Measurements from ENCODE around the gene ERBB4.

ERBB4 gene

GRCh38 chr2:211930331-211930730 lies 608.3 kb downstream of the ERBB4 start:
- Histone ChIP-seq H3K4me1 (ENCODE audit: insufficient read depth, low read length) (no peaks in the 10 kb centered on the region), H3K9ac (ENCODE audit: low read depth, low read length) (no peak overlapping the region), H3K27ac (ENCODE audit: low read length) (no peak overlapping the region)

GRCh38 chr2:211928201-211928600 lies 610.4 kb downstream of the ERBB4 start:
- no peaks in the 10 kb centered on the region for H3K27me3 ChIP-seq (ENCODE audit: insufficient read depth, low read length)
- no peak overlapping the region for H3K27ac ChIP-seq (ENCODE audit: low read length)
- H3K36me3 ChIP-seq (ENCODE audit: insufficient read depth, low read depth, low read length) = no peaks in the 10 kb centered on the region
- no peak overlapping the region for H3K4me3 ChIP-seq (ENCODE audit: low read length)
- H3K9ac ChIP-seq (ENCODE audit: low read depth, low read length) = no peak overlapping the region
- no peaks in the 10 kb centered on the region for H3K9me3 ChIP-seq (ENCODE audit: insufficient read depth, low read depth, low read length)
- H3K4me1 ChIP-seq (ENCODE audit: insufficient read depth, low read length) = no peaks in the 10 kb centered on the region

More at GRCh38 chr2:211930331-211930730, 608.3 kb downstream of the ERBB4 start:
- no peaks in the 10 kb centered on the region for H3K27me3 ChIP-seq (ENCODE audit: insufficient read depth, low read length)
- H3K4me3 ChIP-seq (ENCODE audit: low read length) = no peak overlapping the region
- H3K36me3 ChIP-seq (ENCODE audit: insufficient read depth, low read depth, low read length) = no peaks in the 10 kb centered on the region
- H3K9me3 ChIP-seq (ENCODE audit: insufficient read depth, low read depth, low read length) = no peaks in the 10 kb centered on the region

GRCh38 chr2:211923019-211923418 lies 615.6 kb downstream of the ERBB4 start:
- Histone ChIP-seq H3K9me3 (ENCODE audit: insufficient read depth, low read depth, low read length) (no peaks in the 10 kb centered on the region), H3K27me3 (ENCODE audit: insufficient read depth, low read length) (no peaks in the 10 kb centered on the region), H3K4me3 (ENCODE audit: low read length) (no peak overlapping the region), H3K9ac (ENCODE audit: low read depth, low read length) (no peak overlapping the region), H3K36me3 (ENCODE audit: insufficient read depth, low read depth, low read length) (no peaks in the 10 kb centered on the region), H3K27ac (ENCODE audit: low read length) (no peak overlapping the region), H3K4me1 (ENCODE audit: insufficient read depth, low read length) (peaks cover 8% of the 10 kb centered on the region)

- Histone ChIP-seq H3K4me1 (ENCODE audit: insufficient read depth, low read length) (no peaks in the 10 kb centered on the region), H3K4me3 (ENCODE audit: low read length) (no peak overlapping the region), H3K9me3 (ENCODE audit: insufficient read depth, low read depth, low read length) (no peaks in the 10 kb centered on the region), H3K36me3 (ENCODE audit: insufficient read depth, low read depth, low read length) (no peaks in the 10 kb centered on the region), H3K9ac (ENCODE audit: low read depth, low read length) (no peak overlapping the region), H3K27ac (ENCODE audit: low read length) (no peak overlapping the region), H3K27me3 (ENCODE audit: insufficient read depth, low read length) (no peaks in the 10 kb centered on the region)
Observed at GRCh38 chr2:211903961-211904360, 634.6 kb downstream of the ERBB4 start.

- H3K36me3 ChIP-seq (ENCODE audit: insufficient read depth, low read depth, low read length) = no peaks in the 10 kb centered on the region
- H3K9me3 ChIP-seq (ENCODE audit: insufficient read depth, low read depth, low read length) = no peaks in the 10 kb centered on the region
- H3K4me3 ChIP-seq (ENCODE audit: low read length) = no peak overlapping the region
- H3K27me3 ChIP-seq (ENCODE audit: insufficient read depth, low read length) = no peaks in the 10 kb centered on the region
- H3K4me1 ChIP-seq (ENCODE audit: insufficient read depth, low read length) = no peaks in the 10 kb centered on the region
- H3K27ac ChIP-seq (ENCODE audit: low read length) = no peak overlapping the region
- H3K9ac ChIP-seq (ENCODE audit: low read depth, low read length) = no peak overlapping the region
Observed at GRCh38 chr2:211901226-211901846, 637.3 kb downstream of the ERBB4 start.

- H3K27me3 ChIP-seq (ENCODE audit: insufficient read depth, low read length) = no peaks in the 10 kb centered on the region
- no peaks in the 10 kb centered on the region for H3K36me3 ChIP-seq (ENCODE audit: insufficient read depth, low read depth, low read length)
- H3K4me1 ChIP-seq (ENCODE audit: insufficient read depth, low read length) = no peaks in the 10 kb centered on the region
- H3K4me3 ChIP-seq (ENCODE audit: low read length) = no peak overlapping the region
- H3K9me3 ChIP-seq (ENCODE audit: insufficient read depth, low read depth, low read length) = no peaks in the 10 kb centered on the region
- no peak overlapping the region for H3K27ac ChIP-seq (ENCODE audit: low read length)
- no peak overlapping the region for H3K9ac ChIP-seq (ENCODE audit: low read depth, low read length)
Observed at GRCh38 chr2:211900518-211900917, 638.1 kb downstream of the ERBB4 start.

- Histone ChIP-seq H3K27ac (ENCODE audit: low read length) (no peak overlapping the region), H3K9ac (ENCODE audit: low read depth, low read length) (no peak overlapping the region), H3K36me3 (ENCODE audit: insufficient read depth, low read depth, low read length) (no peaks in the 10 kb centered on the region), H3K4me3 (ENCODE audit: low read length) (no peak overlapping the region), H3K9me3 (ENCODE audit: insufficient read depth, low read depth, low read length) (no peaks in the 10 kb centered on the region), H3K4me1 (ENCODE audit: insufficient read depth, low read length) (no peaks in the 10 kb centered on the region), H3K27me3 (ENCODE audit: insufficient read depth, low read length) (no peaks in the 10 kb centered on the region)
Observed at GRCh38 chr2:211900000-211900399, 638.6 kb downstream of the ERBB4 start.

GRCh38 chr2:211898702-211899101 lies 639.9 kb downstream of the ERBB4 start:
- H3K4me3 ChIP-seq (ENCODE audit: low read length) = no peak overlapping the region
- no peaks in the 10 kb centered on the region for H3K27me3 ChIP-seq (ENCODE audit: insufficient read depth, low read length)
- no peaks in the 10 kb centered on the region for H3K9me3 ChIP-seq (ENCODE audit: insufficient read depth, low read depth, low read length)
- no peak overlapping the region for H3K27ac ChIP-seq (ENCODE audit: low read length)
- no peaks in the 10 kb centered on the region for H3K4me1 ChIP-seq (ENCODE audit: insufficient read depth, low read length)
- no peak overlapping the region for H3K9ac ChIP-seq (ENCODE audit: low read depth, low read length)
- H3K36me3 ChIP-seq (ENCODE audit: insufficient read depth, low read depth, low read length) = no peaks in the 10 kb centered on the region

- no peaks in the 10 kb centered on the region for H3K4me1 ChIP-seq (ENCODE audit: insufficient read depth, low read length)
- no peak overlapping the region for H3K27ac ChIP-seq (ENCODE audit: low read length)
- no peaks in the 10 kb centered on the region for H3K9me3 ChIP-seq (ENCODE audit: insufficient read depth, low read depth, low read length)
- no peak overlapping the region for H3K9ac ChIP-seq (ENCODE audit: low read depth, low read length)
- no peaks in the 10 kb centered on the region for H3K36me3 ChIP-seq (ENCODE audit: insufficient read depth, low read depth, low read length)
- H3K27me3 ChIP-seq (ENCODE audit: insufficient read depth, low read length) = no peaks in the 10 kb centered on the region
- no peak overlapping the region; the same call in 1 of the 2 replicates for H3K4me3 ChIP-seq (ENCODE audit: low read length)
Observed at GRCh38 chr2:211881449-211881848, 657.2 kb downstream of the ERBB4 start.

- Histone ChIP-seq H3K9ac (ENCODE audit: low read depth, low read length) (no peak overlapping the region), H3K27me3 (ENCODE audit: insufficient read depth, low read length) (no peaks in the 10 kb centered on the region), H3K4me3 (ENCODE audit: low read length) (no peak overlapping the region), H3K36me3 (ENCODE audit: insufficient read depth, low read depth, low read length) (no peaks in the 10 kb centered on the region), H3K27ac (ENCODE audit: low read length) (no peak overlapping the region), H3K4me1 (ENCODE audit: insufficient read depth, low read length) (no peaks in the 10 kb centered on the region), H3K9me3 (ENCODE audit: insufficient read depth, low read depth, low read length) (no peaks in the 10 kb centered on the region)
Observed at GRCh38 chr2:211879323-211879722, 659.3 kb downstream of the ERBB4 start.

- Histone ChIP-seq H3K9me3 (ENCODE audit: insufficient read depth, low read depth, low read length) (no peaks in the 10 kb centered on the region), H3K9ac (ENCODE audit: low read depth, low read length) (no peak overlapping the region), H3K4me3 (ENCODE audit: low read length) (no peak overlapping the region), H3K4me1 (ENCODE audit: insufficient read depth, low read length) (no peaks in the 10 kb centered on the region), H3K36me3 (ENCODE audit: insufficient read depth, low read depth, low read length) (no peaks in the 10 kb centered on the region), H3K27ac (ENCODE audit: low read length) (no peak overlapping the region), H3K27me3 (ENCODE audit: insufficient read depth, low read length) (no peaks in the 10 kb centered on the region)
Observed at GRCh38 chr2:211877061-211877460, 661.5 kb downstream of the ERBB4 start.

GRCh38 chr2:211875488-211875887 lies 663.1 kb downstream of the ERBB4 start:
- H3K4me1 ChIP-seq (ENCODE audit: insufficient read depth, low read length) = no peaks in the 10 kb centered on the region
- H3K9me3 ChIP-seq (ENCODE audit: insufficient read depth, low read depth, low read length) = no peaks in the 10 kb centered on the region
- no peaks in the 10 kb centered on the region for H3K27me3 ChIP-seq (ENCODE audit: insufficient read depth, low read length)
- H3K4me3 ChIP-seq (ENCODE audit: low read length) = no peak overlapping the region
- no peak overlapping the region for H3K9ac ChIP-seq (ENCODE audit: low read depth, low read length)
- H3K27ac ChIP-seq (ENCODE audit: low read length) = no peak overlapping the region
- H3K36me3 ChIP-seq (ENCODE audit: insufficient read depth, low read depth, low read length) = no peaks in the 10 kb centered on the region
